ENCODE results near the gene SLC44A1. TPM values are rescaled to one million over a fixed set of nuclear protein-coding genes. Genes with fewer than 3 reads are reported as not detected.

SLC44A1 gene
- total and polyA plus RNA-seq, 10 of the 15 experiments (the other 5 are each of a cell fraction or from before 2014, with no cell fraction given), result 2.4 to 21.2 (median 12.4) TPM

- TF ChIP-seq, protein P1, sequence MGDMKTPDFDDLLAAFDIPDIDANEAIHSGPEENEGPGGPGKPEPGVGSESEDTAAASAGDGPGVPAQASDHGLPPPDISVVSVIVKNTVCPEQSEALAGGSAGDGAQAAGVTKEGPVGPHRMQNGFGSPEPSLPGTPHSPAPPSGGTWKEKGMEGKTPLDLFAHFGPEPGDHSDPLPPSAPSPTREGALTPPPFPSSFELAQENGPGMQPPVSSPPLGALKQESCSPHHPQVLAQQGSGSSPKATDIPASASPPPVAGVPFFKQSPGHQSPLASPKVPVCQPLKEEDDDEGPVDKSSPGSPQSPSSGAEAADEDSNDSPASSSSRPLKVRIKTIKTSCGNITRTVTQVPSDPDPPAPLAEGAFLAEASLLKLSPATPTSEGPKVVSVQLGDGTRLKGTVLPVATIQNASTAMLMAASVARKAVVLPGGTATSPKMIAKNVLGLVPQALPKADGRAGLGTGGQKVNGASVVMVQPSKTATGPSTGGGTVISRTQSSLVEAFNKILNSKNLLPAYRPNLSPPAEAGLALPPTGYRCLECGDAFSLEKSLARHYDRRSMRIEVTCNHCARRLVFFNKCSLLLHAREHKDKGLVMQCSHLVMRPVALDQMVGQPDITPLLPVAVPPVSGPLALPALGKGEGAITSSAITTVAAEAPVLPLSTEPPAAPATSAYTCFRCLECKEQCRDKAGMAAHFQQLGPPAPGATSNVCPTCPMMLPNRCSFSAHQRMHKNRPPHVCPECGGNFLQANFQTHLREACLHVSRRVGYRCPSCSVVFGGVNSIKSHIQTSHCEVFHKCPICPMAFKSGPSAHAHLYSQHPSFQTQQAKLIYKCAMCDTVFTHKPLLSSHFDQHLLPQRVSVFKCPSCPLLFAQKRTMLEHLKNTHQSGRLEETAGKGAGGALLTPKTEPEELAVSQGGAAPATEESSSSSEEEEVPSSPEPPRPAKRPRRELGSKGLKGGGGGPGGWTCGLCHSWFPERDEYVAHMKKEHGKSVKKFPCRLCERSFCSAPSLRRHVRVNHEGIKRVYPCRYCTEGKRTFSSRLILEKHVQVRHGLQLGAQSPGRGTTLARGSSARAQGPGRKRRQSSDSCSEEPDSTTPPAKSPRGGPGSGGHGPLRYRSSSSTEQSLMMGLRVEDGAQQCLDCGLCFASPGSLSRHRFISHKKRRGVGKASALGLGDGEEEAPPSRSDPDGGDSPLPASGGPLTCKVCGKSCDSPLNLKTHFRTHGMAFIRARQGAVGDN (IDR thresholded peaks at IDR 0.05), result no peak
- TF ChIP-seq REST (IDR thresholded peaks at IDR 0.05; ENCODE audit: low read depth, low read length), result no peak
- TF ChIP-seq CBFB (IDR thresholded peaks at IDR 0.05; ENCODE audit: low read depth), result no peak
- no peak for TF ChIP-seq USF1 (IDR thresholded peaks at IDR 0.05; ENCODE audit: borderline replicate concordance, extremely low read length, insufficient read depth, low read depth, low read length)
- TF ChIP-seq ZNF217 (IDR thresholded peaks at IDR 0.05), result no peak
- TF ChIP-seq RAD21 (IDR thresholded peaks at IDR 0.05; ENCODE audit: insufficient read depth, low read depth, low read length), result no peak
- TF ChIP-seq ZNF384 (IDR thresholded peaks at IDR 0.05; ENCODE audit: borderline replicate concordance, low read depth, low read length), result no peak
- TF ChIP-seq NR2F1 (conservative IDR thresholded peaks at IDR 0.05), result no peak
- TF ChIP-seq, protein P2, sequence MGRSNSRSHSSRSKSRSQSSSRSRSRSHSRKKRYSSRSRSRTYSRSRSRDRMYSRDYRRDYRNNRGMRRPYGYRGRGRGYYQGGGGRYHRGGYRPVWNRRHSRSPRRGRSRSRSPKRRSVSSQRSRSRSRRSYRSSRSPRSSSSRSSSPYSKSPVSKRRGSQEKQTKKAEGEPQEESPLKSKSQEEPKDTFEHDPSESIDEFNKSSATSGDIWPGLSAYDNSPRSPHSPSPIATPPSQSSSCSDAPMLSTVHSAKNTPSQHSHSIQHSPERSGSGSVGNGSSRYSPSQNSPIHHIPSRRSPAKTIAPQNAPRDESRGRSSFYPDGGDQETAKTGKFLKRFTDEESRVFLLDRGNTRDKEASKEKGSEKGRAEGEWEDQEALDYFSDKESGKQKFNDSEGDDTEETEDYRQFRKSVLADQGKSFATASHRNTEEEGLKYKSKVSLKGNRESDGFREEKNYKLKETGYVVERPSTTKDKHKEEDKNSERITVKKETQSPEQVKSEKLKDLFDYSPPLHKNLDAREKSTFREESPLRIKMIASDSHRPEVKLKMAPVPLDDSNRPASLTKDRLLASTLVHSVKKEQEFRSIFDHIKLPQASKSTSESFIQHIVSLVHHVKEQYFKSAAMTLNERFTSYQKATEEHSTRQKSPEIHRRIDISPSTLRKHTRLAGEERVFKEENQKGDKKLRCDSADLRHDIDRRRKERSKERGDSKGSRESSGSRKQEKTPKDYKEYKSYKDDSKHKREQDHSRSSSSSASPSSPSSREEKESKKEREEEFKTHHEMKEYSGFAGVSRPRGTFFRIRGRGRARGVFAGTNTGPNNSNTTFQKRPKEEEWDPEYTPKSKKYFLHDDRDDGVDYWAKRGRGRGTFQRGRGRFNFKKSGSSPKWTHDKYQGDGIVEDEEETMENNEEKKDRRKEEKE (IDR thresholded peaks at IDR 0.05), result no peak
- peak; percentile 100 for TF ChIP-seq SPI1 (IDR thresholded peaks at IDR 0.05; ENCODE audit: borderline replicate concordance, insufficient read depth, low read depth, low read length)
- TF ChIP-seq, protein P3, sequence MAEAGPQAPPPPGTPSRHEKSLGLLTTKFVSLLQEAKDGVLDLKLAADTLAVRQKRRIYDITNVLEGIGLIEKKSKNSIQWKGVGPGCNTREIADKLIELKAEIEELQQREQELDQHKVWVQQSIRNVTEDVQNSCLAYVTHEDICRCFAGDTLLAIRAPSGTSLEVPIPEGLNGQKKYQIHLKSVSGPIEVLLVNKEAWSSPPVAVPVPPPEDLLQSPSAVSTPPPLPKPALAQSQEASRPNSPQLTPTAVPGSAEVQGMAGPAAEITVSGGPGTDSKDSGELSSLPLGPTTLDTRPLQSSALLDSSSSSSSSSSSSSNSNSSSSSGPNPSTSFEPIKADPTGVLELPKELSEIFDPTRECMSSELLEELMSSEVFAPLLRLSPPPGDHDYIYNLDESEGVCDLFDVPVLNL (IDR thresholded peaks at IDR 0.05; ENCODE audit: low read depth, low read length), result no peak
- TF ChIP-seq, protein P4, sequence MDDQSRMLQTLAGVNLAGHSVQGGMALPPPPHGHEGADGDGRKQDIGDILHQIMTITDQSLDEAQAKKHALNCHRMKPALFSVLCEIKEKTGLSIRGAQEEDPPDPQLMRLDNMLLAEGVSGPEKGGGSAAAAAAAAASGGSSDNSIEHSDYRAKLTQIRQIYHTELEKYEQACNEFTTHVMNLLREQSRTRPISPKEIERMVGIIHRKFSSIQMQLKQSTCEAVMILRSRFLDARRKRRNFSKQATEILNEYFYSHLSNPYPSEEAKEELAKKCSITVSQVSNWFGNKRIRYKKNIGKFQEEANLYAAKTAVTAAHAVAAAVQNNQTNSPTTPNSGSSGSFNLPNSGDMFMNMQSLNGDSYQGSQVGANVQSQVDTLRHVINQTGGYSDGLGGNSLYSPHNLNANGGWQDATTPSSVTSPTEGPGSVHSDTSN (IDR thresholded peaks at IDR 0.05; ENCODE audit: insufficient replicate concordance, low read depth, low read length), result no peak
- no peak for TF ChIP-seq HDAC2 (IDR thresholded peaks at IDR 0.05)
- TF ChIP-seq NFYB (IDR thresholded peaks at IDR 0.05; ENCODE audit: insufficient read depth, low read depth, low read length), result no peak
- TF ChIP-seq EZH2 (IDR thresholded peaks at IDR 0.05; ENCODE audit: borderline replicate concordance, control insufficient read depth, low read depth, low read length), result no peak
Observed at GRCh38 chr9:105385381-105385985, 141.0 kb downstream of the SLC44A1 start (continued).

All from GM12878 (cell line).